Vein endothelial cell (primary cell): ENCODE measurements around the gene ADAMTS14. TPM values are rescaled to one million over a fixed set of nuclear protein-coding genes. Genes with fewer than 3 reads are reported as not detected.

Experiments
- small RNA-seq: library from RNA; depleted of rRNA; stranded (forward); fragments of <200 nt; gene quantifications from one replicate; pipeline ENCODE3, GENCODE V24; 2012
- total RNA-seq: library from RNA; depleted of rRNA; stranded (reverse); fragments of >200 nt; gene quantifications from 2 replicates; pipeline ENCODE4 v1.2.3, GENCODE V29; 2012

Gene ADAMTS14, protein sequence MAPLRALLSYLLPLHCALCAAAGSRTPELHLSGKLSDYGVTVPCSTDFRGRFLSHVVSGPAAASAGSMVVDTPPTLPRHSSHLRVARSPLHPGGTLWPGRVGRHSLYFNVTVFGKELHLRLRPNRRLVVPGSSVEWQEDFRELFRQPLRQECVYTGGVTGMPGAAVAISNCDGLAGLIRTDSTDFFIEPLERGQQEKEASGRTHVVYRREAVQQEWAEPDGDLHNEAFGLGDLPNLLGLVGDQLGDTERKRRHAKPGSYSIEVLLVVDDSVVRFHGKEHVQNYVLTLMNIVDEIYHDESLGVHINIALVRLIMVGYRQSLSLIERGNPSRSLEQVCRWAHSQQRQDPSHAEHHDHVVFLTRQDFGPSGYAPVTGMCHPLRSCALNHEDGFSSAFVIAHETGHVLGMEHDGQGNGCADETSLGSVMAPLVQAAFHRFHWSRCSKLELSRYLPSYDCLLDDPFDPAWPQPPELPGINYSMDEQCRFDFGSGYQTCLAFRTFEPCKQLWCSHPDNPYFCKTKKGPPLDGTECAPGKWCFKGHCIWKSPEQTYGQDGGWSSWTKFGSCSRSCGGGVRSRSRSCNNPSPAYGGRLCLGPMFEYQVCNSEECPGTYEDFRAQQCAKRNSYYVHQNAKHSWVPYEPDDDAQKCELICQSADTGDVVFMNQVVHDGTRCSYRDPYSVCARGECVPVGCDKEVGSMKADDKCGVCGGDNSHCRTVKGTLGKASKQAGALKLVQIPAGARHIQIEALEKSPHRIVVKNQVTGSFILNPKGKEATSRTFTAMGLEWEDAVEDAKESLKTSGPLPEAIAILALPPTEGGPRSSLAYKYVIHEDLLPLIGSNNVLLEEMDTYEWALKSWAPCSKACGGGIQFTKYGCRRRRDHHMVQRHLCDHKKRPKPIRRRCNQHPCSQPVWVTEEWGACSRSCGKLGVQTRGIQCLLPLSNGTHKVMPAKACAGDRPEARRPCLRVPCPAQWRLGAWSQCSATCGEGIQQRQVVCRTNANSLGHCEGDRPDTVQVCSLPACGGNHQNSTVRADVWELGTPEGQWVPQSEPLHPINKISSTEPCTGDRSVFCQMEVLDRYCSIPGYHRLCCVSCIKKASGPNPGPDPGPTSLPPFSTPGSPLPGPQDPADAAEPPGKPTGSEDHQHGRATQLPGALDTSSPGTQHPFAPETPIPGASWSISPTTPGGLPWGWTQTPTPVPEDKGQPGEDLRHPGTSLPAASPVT
- total RNA-seq: not detected in 2 replicates

DNA sequence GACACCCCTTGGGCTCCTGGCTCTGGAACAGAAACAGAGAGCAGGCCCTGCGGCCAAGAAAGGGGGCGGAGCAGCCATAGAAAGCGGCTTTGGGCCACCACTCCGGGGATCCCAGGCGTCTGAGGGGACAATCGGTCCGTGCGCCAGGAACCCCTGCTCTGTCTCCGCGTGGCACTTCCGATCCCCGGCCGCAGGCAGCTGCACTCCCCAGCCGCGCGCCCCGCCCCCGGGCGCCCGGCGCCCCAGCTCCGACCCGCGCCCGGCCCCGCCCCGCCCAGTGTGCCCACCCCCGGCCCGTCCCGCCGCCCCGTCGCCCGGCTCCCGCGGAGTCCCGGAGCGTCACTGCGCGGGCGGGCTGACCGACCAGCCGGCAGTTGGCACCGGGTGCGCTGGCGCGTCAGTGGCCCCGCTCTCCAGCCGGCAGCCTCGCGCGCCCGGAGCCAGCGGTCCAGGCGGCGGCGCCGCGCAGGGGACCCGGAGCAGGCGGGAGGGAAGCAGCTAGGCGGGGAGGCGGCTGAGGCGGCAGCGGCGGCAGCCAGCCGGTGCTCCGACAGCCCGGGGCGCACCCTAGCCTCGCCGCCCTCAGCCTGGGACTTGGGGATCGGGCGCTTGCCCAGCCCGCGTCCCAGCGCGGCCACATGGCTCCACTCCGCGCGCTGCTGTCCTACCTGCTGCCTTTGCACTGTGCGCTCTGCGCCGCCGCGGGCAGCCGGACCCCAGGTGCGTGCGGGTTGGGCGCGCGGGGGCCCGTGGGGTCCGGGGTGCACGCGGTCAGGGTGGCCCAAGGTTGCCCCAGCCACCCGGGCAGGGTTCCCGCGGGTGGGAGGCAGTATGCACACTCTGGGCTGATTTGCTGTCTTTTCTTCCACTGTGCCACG is at the start of gene ADAMTS14:
Gene ADAMTS14 (plus strand): TSS at position 342 of the 878 bp plus-strand sequence. CDS start 297 bp downstream, at position 639.

GRCh38 chr10:70785190-70785589 is 112.9 kb downstream of the ADAMTS14 start, which contains the start of gene TBATA:
Gene TBATA, minus strand, starts transcription at chr10:70785377. Its CDS starts 1,998 bp downstream, at chr10:70783379.

Small RNAs within 50 kb of the gene (small RNA-seq; reads per million reads assigned to genes)
- not detected for gene RPS26P40

Other genes with a start within 250 kb of the ADAMTS14 start
- not detected in 2 replicates for gene NODAL, start 230.8 kb upstream of the ADAMTS14 start, total RNA-seq
- gene PALD1, start 193.7 kb upstream of the ADAMTS14 start, total RNA-seq: 125 and 130 TPM in 2 replicates
- not detected in 2 replicates for gene PRF1, start 69.8 kb upstream of the ADAMTS14 start, total RNA-seq
- gene TBATA, start 112.9 kb downstream of the ADAMTS14 start, total RNA-seq: not detected in 2 replicates
- gene SGPL1, start 143.4 kb downstream of the ADAMTS14 start, total RNA-seq: 18.8 and 19.9 TPM in 2 replicates
- gene PCBD1, start 216.1 kb downstream of the ADAMTS14 start, total RNA-seq: 37.4 and 54.9 TPM in 2 replicates